GM06990 (cell line): ENCODE data around the gene CUBN.

Experiments
- DNase-seq: peaks from one replicate; pipeline ENCODE4 v3.0.0-alpha.2; 2011; ENCODE audit not compliant: insufficient read length; ENCODE audit errors: extremely low read depth
- H3K27me3 ChIP-seq: replicated peaks from 2 replicates; pipeline ENCODE4 v1.6.0; 2011; ENCODE audit warnings: low read length; ENCODE audit not compliant: control insufficient read depth, insufficient read depth
- H3K36me3 ChIP-seq: 2 replicates; pipeline ENCODE4 v1.5.1; 2011; ENCODE audit warnings: low read length; ENCODE audit not compliant: control insufficient read depth, insufficient read depth
- H3K4me3 ChIP-seq: replicated peaks from 2 replicates; pipeline ENCODE4 v1.5.1; 2011; ENCODE audit warnings: low read depth, mild to moderate bottlenecking, control low read depth, low read length
- TF ChIP-seq, protein P1 (sequence below): IDR thresholded peaks from 2 replicates; pipeline ENCODE4 v1.5.1; 2011; ENCODE audit warnings: low read length, control low read depth, mild to moderate bottlenecking, inconsistent platforms; ENCODE audit not compliant: insufficient read depth, poor library complexity, severe bottlenecking

The CUBN gene

DNA sequence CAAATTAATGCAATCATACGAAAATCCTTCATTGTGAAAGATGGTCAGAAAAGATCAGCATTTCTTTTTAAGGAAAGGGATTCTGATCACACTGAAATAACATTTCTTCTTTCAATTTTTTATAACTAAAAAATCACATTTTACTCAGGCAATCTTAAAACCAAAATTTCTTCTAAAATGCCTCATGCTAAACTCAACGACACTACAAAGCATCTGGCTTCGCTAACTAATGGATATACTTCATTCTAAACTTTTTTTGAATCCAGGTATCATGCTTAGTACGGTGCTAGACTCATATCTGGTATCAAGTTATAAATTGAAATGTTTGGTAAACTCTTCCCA lies 100.4 kb downstream of the CUBN start:
- TF ChIP-seq, protein P1, sequence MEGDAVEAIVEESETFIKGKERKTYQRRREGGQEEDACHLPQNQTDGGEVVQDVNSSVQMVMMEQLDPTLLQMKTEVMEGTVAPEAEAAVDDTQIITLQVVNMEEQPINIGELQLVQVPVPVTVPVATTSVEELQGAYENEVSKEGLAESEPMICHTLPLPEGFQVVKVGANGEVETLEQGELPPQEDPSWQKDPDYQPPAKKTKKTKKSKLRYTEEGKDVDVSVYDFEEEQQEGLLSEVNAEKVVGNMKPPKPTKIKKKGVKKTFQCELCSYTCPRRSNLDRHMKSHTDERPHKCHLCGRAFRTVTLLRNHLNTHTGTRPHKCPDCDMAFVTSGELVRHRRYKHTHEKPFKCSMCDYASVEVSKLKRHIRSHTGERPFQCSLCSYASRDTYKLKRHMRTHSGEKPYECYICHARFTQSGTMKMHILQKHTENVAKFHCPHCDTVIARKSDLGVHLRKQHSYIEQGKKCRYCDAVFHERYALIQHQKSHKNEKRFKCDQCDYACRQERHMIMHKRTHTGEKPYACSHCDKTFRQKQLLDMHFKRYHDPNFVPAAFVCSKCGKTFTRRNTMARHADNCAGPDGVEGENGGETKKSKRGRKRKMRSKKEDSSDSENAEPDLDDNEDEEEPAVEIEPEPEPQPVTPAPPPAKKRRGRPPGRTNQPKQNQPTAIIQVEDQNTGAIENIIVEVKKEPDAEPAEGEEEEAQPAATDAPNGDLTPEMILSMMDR = no peak
- Histone ChIP-seq H3K36me3 (no peaks in the 10 kb centered on the region), H3K27me3 (no peaks in the 10 kb centered on the region), H3K4me3 (no peak overlapping the region)
- DNase-seq = no peak

GRCh38 chr10:17028798-17029197 lies 100.8 kb downstream of the CUBN start:
- TF ChIP-seq, protein P1 = no peak
- H3K4me3 ChIP-seq = no peak overlapping the region
- no peaks in the 10 kb centered on the region for H3K27me3 ChIP-seq
- DNase-seq = no peak
- no peaks in the 10 kb centered on the region for H3K36me3 ChIP-seq

DNA sequence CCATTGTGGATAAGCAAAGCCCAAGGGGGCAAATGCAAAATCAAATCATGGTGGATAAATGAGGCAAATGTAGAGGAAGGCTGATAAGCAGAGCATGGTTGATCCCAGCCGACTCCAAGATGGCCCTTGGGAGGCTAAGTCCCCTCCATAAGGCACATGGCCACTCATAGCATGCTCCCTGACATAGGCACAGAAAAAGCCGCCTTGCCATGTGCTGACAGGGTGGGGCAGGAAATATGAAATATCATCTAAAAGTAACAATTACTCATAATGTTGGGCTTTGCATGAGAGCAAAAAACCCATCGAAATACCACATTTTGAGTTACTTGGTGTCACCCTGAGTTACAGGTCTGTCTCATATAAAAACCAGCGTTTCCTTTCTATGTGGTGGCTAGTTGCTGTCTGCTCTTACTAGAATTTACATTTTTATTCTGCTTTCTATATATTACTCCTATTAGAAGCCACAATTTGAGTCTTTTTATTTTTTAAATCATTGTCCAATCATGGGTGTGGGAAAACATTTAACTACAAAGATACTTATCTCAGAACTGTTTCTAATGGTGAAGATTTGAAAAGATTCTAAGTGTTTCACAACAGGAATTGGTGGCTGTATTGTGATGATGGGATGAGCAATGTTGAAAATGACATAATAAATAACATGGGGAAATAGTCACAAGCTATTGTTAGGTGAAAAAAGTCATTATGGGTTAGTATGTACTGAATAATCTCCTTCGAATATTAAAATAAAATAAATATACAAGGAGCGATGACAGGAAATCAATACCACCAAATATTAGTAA lies 102.7 kb downstream of the CUBN start:
- Histone ChIP-seq H3K27me3 (no peaks in the 10 kb centered on the region), H3K36me3 (no peaks in the 10 kb centered on the region), H3K4me3 (no peak overlapping the region)
- TF ChIP-seq, protein P1 = no peak
- peak; percentile 61 for DNase-seq

DNA sequence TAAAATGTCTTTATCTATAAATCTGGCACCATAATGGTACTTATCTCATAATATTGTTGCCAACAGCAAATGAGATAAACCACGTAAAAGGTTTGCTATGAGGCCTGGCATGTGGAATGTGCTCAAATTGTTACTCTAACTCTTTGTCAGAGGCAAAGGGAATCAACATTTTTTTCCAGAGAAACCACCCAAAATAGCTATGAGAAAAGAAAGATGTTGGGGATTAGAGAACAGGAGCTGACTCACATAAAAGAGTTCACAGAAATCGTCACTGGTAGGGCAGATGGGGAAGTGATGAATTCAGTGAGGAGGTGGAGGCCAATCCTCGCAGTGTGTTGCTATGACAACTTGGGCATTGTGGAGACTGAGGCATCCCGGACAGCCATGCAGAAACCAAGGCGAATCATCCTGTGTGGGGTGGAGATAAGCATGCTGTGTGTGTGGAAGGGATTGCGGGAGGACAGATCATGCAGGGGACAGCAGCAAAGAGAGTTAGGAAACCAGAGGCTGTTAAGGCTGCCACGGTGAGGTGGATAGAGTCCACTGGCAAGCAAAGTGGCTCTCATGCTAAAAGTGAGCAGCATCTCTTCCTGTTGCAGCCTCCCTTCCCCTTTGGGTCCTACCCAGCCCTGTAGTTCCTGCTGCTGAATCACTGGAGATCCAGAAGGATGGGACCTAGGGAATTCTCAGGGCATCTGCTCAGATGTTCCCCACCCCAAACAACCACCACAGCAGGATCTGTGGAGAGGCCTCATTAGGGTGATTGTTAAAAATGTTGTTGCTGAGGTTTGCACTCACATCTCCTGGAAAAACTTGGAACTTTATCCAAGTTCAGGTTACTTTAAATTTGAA lies 103.9 kb downstream of the CUBN start:
- peak; percentile 28 for DNase-seq
- H3K27me3 ChIP-seq = no peaks in the 10 kb centered on the region
- no peak overlapping the region for H3K4me3 ChIP-seq
- H3K36me3 ChIP-seq = no peaks in the 10 kb centered on the region
- TF ChIP-seq, protein P1 = no peak

- TF ChIP-seq, protein P1 = no peak
- Histone ChIP-seq H3K4me3 (no peak overlapping the region), H3K36me3 (no peaks in the 10 kb centered on the region), H3K27me3 (no peaks in the 10 kb centered on the region)
- DNase-seq = no peak
These were observed 105.2 kb downstream of the CUBN start for GRCh38 chr10:17024461-17024860.
